Left lung (tissue), 10 donors: Measurements from ENCODE around the gene STYXL1. TPM values are rescaled to one million over a fixed set of nuclear protein-coding genes. Genes with fewer than 3 reads are reported as not detected.
A peak's percentile ranks its signal among the peaks of the same experiment; 100 is the strongest.

Experiments
- ATAC-seq: fragments of 200-7000 bp; cut with Tn5 transposase; one replicate; pipeline ENCODE4 v1.9.1; 2020; ENCODE audit warnings: moderate library complexity
- DNase-seq, 4 donors: peaks; one replicate each; pipeline ENCODE4 v3.0.0-alpha.2; 2013 to 2020
- H3K27ac ChIP-seq, 2 donors: fragments of 200-600 bp; sonication (generic) in 1 of 2; one replicate each; pipeline versions ENCODE4 v1.5.0 to v1.8.0; 2020 to 2021
- H3K27me3 ChIP-seq, 2 donors: fragments of 200-600 bp; sonication (generic) in 1 of 2; one replicate each; pipeline versions ENCODE4 v1.5.0 to v1.8.0; 2020 to 2021
- H3K36me3 ChIP-seq, 2 donors: fragments of 200-600 bp; sonication (generic) in 1 of 2; one replicate each; pipeline versions ENCODE4 v1.5.0 to v1.8.0; 2020 to 2021
- H3K4me1 ChIP-seq, 2 donors: fragments of 200-600 bp; one replicate each; pipeline ENCODE4 v1.8.0; 2021
- H3K4me3 ChIP-seq, 2 donors: fragments of 200-600 bp; sonication (generic) in 1 of 2; one replicate each; pipeline versions ENCODE4 v1.5.0 to v1.8.0; 2020 to 2021; ENCODE audit warnings: mild to moderate bottlenecking in 1 of 2
- H3K9me3 ChIP-seq, 2 donors: fragments of 200-600 bp; sonication (generic) in 1 of 2; one replicate each; pipeline versions ENCODE4 v1.5.0 to v1.8.0; 2020 to 2021
- CTCF ChIP-seq, 2 donors: fragments of 200-600 bp; sonication (generic) in 1 of 2; IDR thresholded peaks; one replicate each; pipeline versions ENCODE4 v1.5.0 to v1.8.0; 2021; ENCODE audit warnings: antibody characterized with exemption in 2 of 2
- intact Hi-C, 2 donors: fragments of 100-400 bp; cut with DNase I; formaldehyde crosslinking; loops; one replicate each; pipeline versions ENCODE4 v1.11.2 to v1.14.2; 2022
- polyA plus RNA-seq, 6 donors: library from polyadenylated mRNA; unstranded; fragments of 120-200 nt; gene quantifications; one replicate each; pipeline ENCODE4 v1.2.1, GENCODE V29; 2013; ENCODE audit not compliant: insufficient read length in 6 of 6
- total RNA-seq, 2 donors: library from RNA; stranded (reverse); fragmentation: NEBNext Ultra II Directional; extraction: Animal tissue kit (Norgen Biotek cat#: 25700); gene quantifications; one replicate each; pipeline ENCODE4 v1.2.1, GENCODE V29; 2021
- donor health status: DM: no; HTN: yes; CAD: no.
- donor health status: DM: no; HTN: no; CAD: no.

The STYXL1 gene
- total and polyA plus RNA-seq, 8 donors = 32.4 to 49.5 (median 37.7) TPM

DNA sequence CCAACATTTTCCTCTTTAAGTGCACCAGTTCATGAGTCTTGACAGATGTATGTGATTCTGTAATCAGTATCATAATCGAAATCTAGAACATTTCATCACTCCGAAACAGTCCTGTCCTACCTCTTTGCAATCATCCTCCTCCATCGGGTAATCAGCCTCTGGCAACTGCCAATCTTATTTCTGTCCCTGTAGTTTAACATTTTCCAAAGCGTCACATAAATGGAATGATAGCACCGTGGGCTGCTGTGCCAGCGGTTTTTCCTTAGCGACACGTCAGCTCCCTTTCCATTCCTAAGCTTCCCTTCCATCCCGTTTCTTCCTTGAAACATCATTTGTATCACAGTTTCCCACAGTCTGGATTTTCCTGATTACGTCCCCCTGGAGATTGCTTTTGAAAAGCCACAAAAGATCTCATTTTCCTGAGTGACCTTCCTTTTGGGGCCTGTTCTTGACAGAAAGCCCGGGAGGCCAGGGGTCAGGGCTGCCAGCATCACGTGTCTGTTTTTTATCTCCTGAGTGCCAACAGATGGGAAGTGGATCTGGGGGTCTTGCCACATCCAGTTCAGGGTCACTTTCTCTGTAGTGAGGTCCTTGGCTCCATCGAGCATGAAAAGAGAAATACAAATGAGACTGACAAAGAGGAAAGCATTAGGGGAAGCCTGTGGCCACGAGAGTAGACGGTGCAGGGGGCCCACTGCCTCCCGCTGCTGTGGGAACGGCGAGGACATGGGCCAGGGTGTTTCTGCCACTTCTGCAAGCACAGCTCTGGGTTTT, 85.0 kb downstream of the STYXL1 start:
- intact Hi-C loops = no loop called here
- no peaks in the 10 kb centered on the region for H3K27me3 ChIP-seq
- peaks cover 0 to 79% of the 10 kb centered on the region in 2 donors for H3K36me3 ChIP-seq
- no peak for TF ChIP-seq CTCF (IDR thresholded peaks at IDR 0.05)
- peak overlapping the region; percentile 58 to 66 for H3K27ac ChIP-seq
- DNase-seq (peak in 2 of 4 donors; percentile 35 to 52), ATAC-seq (no peak)
- H3K4me1 ChIP-seq = peaks cover 8 to 35% of the 10 kb centered on the region in 2 donors
- H3K4me3 ChIP-seq = no peak overlapping the region
- H3K9me3 ChIP-seq = no peaks in the 10 kb centered on the region

DNA sequence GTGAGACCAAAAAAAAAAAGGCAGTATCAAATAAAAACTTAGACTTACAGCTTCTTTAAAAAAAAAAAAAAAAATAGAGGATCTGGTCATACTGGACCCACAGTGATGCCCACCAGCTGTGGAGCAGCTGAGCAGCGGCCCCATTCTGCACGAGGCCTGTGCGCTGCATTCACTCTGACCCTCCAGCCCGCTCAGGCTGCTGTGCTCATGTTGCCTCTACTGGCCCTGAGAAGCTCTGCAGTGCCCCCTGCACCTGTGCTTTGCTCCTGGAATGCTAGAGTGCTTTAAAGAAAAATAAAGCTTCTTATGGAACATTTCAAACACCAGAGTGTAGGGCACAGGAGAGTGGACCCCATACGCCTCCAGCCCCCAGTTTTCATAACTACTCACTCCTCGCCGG, 86.6 kb downstream of the STYXL1 start:
- Histone ChIP-seq H3K4me1 (peaks cover 0 to 35% of the 10 kb centered on the region in 2 donors), H3K4me3 (no peak overlapping the region), H3K27ac (no peak overlapping the region), H3K36me3 (peaks cover 0 to 84% of the 10 kb centered on the region in 2 donors), H3K9me3 (no peaks in the 10 kb centered on the region), H3K27me3 (no peaks in the 10 kb centered on the region)
- intact Hi-C loops = no loop called here
- peak in 1 of 4 donors; percentile 17 for DNase-seq
- no peak for ATAC-seq
- no peak for TF ChIP-seq CTCF (IDR thresholded peaks at IDR 0.05)

- DNase-seq = no peak
- no peaks in the 10 kb centered on the region for H3K27me3 ChIP-seq
- peaks cover 0 to 32% of the 10 kb centered on the region in 2 donors for H3K4me1 ChIP-seq
- H3K4me3 ChIP-seq = no peak overlapping the region
- TF ChIP-seq CTCF (IDR thresholded peaks at IDR 0.05) = no peak
- intact Hi-C loops = no loop called here
- H3K27ac ChIP-seq = no peak overlapping the region
- no peaks in the 10 kb centered on the region for H3K9me3 ChIP-seq
- H3K36me3 ChIP-seq = peaks cover 0 to 84% of the 10 kb centered on the region in 2 donors
- no peak for ATAC-seq
Observed at GRCh38 chr7:75960372-75960771, 87.4 kb downstream of the STYXL1 start.

- H3K9me3 ChIP-seq = no peaks in the 10 kb centered on the region
- H3K36me3 ChIP-seq = peaks cover 0 to 87% of the 10 kb centered on the region in 2 donors
- no peak overlapping the region for H3K4me3 ChIP-seq
- peak in 1 of 4 donors; percentile 5 for DNase-seq
- H3K27me3 ChIP-seq = no peaks in the 10 kb centered on the region
- intact Hi-C loops = no loop called here
- no peak for TF ChIP-seq CTCF (IDR thresholded peaks at IDR 0.05)
- peak overlapping the region; percentile 45 to 70 for H3K27ac ChIP-seq
- H3K4me1 ChIP-seq = peaks cover 0 to 44% of the 10 kb centered on the region in 2 donors
- no peak for ATAC-seq
Observed at GRCh38 chr7:75958802-75959543, 88.8 kb downstream of the STYXL1 start.
